C4-2B (cell line): ENCODE data around the gene AGO1.

Experiments used
- H3K27ac ChIP-seq: fragments of 450-650 bp; 2 replicates; pipeline ENCODE4 v1.5.1; 2017
- CTCF ChIP-seq: fragments of 450-650 bp; conservative IDR thresholded peaks from 2 replicates; pipeline ENCODE4 v1.5.1; 2017; ENCODE audit warnings: mild to moderate bottlenecking
- ZFX ChIP-seq: fragments of 450-650 bp; IDR thresholded peaks from 2 replicates; pipeline ENCODE4 v1.6.1; 2017

Gene AGO1

GRCh38 chr1:35845766-35846165 is 37.2 kb upstream of the AGO1 start:
- TF ChIP-seq ZFX (no peak), CTCF (no peak)
- no peak overlapping the region for H3K27ac ChIP-seq

DNA sequence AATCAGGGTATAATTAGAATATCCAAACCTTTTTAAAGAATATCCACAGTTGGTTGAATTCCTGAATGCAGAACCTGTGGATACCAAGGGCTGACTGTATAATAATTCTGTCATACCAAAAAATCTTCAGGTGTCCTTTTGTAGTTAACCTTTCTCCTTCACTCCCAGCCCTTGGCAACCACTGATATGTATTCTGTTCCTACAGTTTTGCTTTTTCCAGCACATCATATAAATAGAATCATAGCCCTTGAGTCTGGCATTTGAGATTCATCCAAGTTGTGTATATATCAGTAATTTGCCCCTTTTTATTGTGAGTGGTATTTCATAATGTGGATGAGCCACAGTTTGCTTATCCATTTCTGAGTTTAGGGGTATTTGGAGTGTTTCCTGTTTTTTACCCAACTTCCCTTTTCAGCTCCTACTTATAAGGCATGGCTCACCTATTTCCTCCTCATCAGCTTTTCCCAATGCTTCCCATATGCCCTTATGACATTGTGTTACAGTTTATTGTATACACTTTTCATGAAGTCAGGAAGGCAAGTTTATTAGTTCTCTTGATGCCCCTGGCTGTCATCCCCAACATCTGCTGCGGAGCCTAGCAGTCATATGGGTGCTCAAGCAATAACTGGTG is 35.0 kb upstream of the AGO1 start:
- no peak for TF ChIP-seq CTCF
- no peak for TF ChIP-seq ZFX
- no peak overlapping the region for H3K27ac ChIP-seq

DNA sequence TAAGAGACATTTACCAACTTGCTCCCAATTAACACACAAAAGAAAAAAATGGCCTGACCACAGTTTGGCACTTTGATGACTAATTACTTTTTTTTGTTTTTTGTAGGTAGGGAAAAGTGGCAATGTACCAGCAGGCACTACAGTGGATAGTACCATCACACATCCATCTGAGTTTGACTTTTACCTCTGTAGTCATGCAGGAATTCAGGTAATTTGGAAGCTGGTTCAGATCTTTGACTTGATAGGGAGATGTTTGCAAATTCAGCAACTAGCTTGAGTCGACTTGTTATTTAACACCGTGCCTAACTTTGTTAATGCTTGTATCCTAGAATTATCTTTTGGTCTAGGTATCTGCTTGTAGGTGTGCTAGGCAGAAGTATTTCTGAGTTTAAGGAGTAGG is 33.0 kb upstream of the AGO1 start:
- H3K27ac ChIP-seq = no peak overlapping the region
- TF ChIP-seq CTCF (no peak), ZFX (no peak)

- H3K27ac ChIP-seq = no peak overlapping the region
- TF ChIP-seq ZFX (no peak), CTCF (no peak)
These were observed 32.3 kb upstream of the AGO1 start for GRCh38 chr1:35850716-35851115.

- H3K27ac ChIP-seq = no peak overlapping the region
- no peak for TF ChIP-seq CTCF
- no peak for TF ChIP-seq ZFX
These were observed 31.7 kb upstream of the AGO1 start for GRCh38 chr1:35851132-35851869.

DNA sequence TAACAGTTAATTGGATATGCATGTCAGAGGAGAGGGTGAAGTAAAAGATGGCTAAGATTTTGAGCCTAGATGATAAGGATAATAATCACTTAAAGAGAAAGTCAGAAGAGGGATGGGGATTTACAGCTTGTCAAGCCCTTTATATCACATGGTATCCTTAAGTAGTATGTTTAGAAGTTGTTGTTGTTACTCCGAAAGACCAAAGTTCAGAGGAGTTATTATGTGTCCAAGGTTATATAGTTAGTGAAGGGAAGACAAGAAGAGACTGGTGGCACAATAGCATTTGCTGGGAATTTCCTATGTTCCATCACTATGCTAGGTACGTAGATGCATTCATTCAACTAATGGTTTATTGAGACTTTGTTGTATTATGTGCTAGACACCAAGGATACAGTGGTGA is 30.8 kb upstream of the AGO1 start:
- H3K27ac ChIP-seq = no peak overlapping the region
- TF ChIP-seq ZFX = no peak
- no peak for TF ChIP-seq CTCF

DNA sequence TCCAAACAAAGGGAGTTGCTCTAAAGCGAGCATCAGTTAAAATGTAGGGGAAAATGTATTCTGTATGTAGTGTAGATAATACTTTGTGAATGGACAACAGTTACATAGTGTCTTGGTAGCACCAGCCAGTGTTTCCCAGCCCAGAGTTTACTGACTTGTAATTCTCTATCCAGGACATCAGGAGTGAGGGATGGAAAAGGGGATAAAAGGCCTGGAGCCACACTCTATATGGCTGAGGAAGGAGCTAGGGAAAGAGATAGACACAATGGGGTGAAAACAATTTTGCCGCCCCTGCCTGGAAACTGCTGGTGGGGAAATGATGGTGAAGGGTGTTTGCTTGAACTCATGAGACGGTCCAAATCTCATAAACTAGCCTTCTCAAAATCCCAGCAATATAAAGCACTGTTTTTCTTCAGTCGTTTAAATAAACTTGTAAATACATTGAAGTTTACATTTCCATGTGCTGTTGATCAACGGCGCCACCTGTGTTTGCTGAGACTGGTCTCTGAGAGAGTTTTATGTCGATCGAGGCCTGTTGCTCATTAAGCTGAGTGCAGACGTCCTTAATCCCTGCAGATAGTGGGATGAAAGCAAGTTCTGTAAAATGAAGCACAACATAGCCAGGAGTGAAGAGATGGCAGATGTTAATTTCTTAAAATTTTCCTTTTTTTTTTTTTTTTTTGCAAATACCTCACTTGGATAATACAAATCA is 27.9 kb upstream of the AGO1 start:
- TF ChIP-seq CTCF (peak; percentile 52), ZFX (no peak)
- peak overlapping the region; percentile 29 for H3K27ac ChIP-seq
